Superior temporal gyrus (tissue), 1 donor: Measurements from ENCODE around the gene FCGR1A.
"Not testable (repeated sequence)": the region's sequence is repeated elsewhere in the genome, so short reads cannot be mapped to it uniquely, and the experiment has no call there.

ENCODE experiments used
- DNase-seq: peaks from one replicate; pipeline ENCODE4 v3.0.0-alpha.2; 2016; ENCODE audit errors: extremely low spot score

The FCGR1A gene

GRCh38 chr1:149832316-149833126 lies 50.0 kb downstream of the FCGR1A start:
- DNase-seq, result not testable (repeated sequence)

- DNase-seq, result not testable (repeated sequence)
Measured at GRCh38 chr1:149833144-149833543, 50.6 kb downstream of the FCGR1A start.

GRCh38 chr1:149841149-149841548 lies 58.7 kb downstream of the FCGR1A start:
- not testable (repeated sequence) for DNase-seq
